HG03280 (cell line): ENCODE data around the gene ITPR2.

ENCODE experiments used
- ATAC-seq: cut with Tn5 transposase; IDR thresholded peaks from one replicate; pipeline ENCODE4 v1.9.1; 2021; ENCODE audit warnings: mild to moderate bottlenecking, moderate library complexity; ENCODE audit not compliant: unreplicated experiment

ITPR2 gene

DNA sequence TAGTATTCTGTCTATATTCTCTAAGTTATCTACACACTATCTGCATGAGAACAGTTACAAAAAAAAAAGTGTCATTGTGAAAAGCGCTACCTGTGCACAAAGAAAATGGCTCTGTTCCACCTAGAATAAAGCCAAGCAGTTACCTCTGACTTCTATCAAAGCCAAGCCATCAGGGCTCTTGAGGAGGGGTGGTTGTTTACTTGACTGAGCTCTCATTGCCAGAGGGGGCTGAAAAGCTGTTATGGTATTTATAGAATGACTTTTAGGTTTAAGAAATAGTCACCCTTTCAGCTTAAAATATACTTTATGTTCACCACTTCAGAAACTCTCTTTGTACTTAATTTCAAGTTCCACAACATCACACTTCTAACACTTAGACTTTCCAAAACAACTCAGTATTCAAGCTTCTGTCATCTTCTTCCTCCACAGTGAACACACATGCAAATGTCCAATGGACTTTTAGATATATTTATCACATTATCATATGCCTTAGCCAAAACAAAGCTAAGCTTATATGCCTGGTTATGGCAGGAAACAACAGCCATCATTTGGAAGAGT, 7.5 kb downstream of the ITPR2 start:
- ATAC-seq, result no peak

- no peak for ATAC-seq
These were observed 9.6 kb downstream of the ITPR2 start for GRCh38 chr12:26823390-26823789.

- ATAC-seq, result no peak
These were observed 11.0 kb downstream of the ITPR2 start for GRCh38 chr12:26822026-26822425.

DNA sequence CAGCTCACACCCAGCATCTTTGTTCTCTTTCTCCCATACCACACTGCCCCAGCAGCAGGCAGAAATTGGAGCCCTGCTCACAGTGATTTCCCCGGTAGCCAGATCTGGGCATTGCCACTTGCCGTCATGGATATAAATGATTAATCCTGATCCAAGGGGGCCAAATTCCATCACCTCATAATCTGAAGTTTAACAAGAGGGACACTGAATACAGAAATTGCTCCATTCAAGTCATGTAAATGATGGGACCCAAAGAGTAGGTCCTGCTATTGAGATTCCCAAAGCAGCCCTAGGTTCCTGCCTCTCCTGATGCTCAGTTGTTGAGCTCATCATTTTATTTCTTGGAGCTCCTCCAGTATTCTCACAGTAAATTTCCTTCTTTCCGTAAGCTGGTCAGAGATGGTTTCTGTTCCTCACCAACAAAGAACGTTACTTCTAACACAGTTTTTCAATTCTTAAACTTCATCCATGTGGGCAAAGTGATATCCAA, 11.7 kb downstream of the ITPR2 start:
- no peak for ATAC-seq

GRCh38 chr12:26818636-26819035, 14.4 kb downstream of the ITPR2 start:
- no peak for ATAC-seq

DNA sequence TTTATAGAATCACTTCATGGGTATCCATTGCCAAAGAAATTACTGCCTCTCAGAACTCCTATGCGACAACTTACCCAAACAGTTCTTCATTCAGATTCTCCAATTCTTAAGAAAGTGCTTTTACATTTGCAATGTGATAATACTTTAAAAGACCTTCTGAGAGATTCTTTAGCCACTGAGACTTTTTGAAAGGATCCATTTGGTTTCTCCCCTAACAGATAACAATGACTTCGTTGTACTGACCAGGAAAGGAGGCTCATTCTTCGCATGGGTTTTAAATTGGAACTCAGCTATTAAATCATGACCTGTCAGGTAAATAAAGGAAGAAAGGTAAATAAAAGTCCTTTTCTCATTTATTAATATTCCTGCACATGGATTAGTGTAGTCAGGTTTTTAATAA, 14.8 kb downstream of the ITPR2 start:
- no peak for ATAC-seq

GRCh38 chr12:26817183-26817591, 15.8 kb downstream of the ITPR2 start:
- peak; percentile 87 for ATAC-seq

DNA sequence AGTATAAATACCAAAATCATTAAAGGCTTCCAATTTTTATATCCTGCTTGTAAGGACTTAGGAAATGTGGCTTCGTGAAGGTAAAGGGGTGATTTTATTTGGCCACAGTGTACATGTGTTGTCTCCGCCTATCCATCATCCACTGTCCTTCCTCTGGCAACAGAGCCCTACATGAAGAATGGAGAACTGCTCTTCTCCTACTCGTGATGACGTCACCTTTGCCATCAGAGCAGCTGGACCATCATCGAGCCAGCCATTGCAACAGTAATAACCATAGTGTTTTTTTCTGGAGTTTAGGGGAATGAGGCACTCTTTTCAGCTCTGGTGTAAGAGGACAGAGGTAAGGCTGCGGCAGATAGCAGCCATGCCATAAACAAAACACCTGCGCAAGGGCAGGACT, 19.2 kb downstream of the ITPR2 start:
- ATAC-seq, result no peak

GRCh38 chr12:26810330-26810729, 22.7 kb downstream of the ITPR2 start:
- ATAC-seq, result no peak

DNA sequence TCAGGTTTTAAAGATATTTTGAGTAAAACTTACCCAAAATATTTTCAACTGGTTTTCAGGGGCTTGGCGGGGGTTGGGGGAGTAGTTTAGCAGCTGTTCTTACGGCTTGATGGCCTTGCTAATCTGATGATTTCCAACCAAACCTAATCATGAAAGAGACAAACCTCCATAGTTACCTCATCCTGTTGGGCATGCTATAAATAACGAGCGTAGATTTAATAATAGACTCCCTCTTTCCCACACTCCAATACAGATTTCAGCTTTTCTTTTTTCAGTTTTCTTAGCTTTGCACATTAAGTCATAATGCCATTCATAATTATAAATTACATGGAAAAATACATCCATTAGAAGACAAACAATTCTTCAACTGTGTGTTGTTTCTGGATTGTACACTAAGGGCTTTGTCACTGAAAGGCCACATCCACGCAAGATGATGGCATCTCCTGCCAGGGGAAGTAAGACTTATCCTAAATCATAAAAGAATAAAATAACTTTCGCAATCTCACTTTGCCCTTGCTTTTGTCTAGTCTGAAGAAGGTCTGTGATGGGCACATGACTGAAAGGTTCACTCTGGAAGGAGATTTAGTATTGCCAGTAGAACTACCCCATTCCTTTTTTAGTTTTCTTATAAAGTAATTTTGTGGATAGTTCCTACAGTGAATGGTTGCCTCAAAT, 23.2 kb downstream of the ITPR2 start:
- no peak for ATAC-seq

DNA sequence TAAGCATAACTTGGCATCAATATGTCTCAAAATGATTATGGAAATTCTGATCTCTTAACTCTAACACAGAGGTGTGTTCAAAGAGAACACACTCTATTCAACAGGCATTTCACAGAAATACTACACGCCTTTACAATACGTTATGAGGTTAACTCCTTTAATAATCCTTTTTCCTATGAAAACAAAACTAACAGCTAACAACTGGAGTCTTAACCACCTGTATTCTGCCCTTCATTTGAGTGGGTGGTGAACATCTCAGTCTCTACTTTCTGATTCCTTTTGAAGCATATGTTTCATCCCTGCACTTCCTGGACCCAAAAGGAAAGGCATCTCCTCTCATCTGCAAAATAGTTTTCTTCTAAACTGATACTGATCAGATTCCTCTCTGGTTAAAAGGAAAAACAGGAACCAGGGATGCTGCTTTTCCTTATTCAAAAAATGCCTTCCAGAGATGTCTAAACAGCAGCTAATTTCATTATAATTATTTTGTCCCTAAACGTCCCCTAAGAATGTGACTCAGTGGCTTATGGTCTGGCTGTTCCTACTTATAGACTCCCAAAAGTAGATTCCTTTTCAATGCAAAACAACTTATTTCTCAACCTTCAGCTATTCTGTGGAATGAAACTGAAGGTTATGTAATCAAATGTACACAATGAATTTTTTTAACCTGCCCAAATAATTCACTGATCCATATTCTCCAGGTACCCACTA, 24.1 kb downstream of the ITPR2 start:
- ATAC-seq, result no peak

DNA sequence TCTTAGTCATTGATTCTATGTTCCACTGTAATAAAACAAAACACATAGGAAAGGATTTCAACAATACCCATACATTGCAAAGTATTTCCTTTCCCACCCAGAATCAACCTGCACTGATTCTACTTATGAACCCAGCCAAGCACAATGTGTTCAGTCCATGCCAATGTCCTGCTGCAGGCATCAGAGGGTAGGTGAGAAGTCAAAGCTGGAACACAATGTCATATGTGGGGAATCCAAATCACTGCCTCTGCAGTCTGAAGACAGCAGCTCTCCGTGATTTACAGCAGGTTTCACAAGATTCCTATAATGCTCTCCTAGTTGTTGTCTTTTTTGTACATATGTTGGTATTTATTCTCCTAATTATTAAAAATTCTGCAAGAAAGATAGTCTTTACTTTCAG, 25.7 kb downstream of the ITPR2 start:
- no peak for ATAC-seq

- no peak for ATAC-seq
These were observed 26.4 kb downstream of the ITPR2 start for GRCh38 chr12:26806556-26806955.

GRCh38 chr12:26805401-26805971, 27.5 kb downstream of the ITPR2 start:
- ATAC-seq, result no peak

GRCh38 chr12:26803552-26803951, 29.4 kb downstream of the ITPR2 start:
- ATAC-seq, result no peak

DNA sequence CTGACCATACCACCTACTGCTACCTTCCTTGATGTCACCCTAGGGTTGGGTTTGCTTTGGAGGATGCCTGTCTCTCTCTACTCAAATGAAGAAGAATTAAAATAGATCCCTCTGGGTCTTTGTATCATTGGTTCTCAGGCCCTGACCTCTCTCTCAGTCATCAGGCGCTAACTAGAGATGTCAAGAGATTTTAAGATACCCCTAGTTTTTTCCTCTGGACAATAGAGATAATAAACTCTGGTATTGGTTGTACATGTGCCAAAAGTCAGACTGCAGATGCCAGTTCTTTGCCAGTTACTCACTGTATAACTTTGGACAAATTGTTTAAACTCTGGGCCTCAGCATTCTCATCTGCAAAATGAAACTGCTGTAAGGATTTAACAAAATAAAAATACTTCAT, 31.5 kb downstream of the ITPR2 start:
- ATAC-seq, result no peak

DNA sequence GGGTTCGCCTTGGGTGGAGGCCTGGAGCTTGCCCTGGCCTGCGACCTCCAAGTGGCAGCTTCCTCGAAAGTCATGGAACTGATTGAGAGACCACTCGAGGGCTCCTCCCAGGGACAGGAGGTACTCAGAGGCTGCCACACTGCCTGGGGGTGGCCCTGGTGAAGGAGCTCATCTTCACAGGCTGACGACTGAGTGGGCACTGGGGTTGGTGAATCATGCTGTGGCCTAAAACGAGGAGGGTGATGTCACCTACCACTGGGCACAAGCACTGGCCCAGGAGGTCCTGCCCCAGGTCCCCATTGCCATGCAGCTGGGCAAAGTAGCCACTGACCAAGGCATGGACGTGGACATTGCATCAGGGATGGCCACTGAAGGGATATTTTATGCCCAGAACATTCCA, 32.1 kb downstream of the ITPR2 start:
- ATAC-seq, result no peak

DNA sequence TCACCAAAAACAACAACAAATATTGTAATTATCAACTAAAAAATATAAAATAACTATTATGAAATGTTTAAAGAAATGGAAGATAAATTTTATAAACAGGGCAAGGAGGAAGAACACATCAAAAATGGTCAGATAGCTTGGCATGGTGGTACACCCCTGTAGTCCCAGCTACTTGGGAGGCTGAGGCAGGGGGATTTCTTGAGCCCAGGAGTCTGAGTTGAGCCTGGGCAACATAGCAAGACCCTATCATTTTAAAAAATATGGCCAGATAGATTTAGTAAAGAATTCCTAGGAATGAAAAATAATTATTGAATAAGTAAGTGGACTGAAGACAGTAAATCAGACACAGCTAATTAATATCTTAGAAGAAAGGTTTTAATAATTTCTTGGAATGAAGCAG, 32.6 kb downstream of the ITPR2 start:
- ATAC-seq, result no peak

DNA sequence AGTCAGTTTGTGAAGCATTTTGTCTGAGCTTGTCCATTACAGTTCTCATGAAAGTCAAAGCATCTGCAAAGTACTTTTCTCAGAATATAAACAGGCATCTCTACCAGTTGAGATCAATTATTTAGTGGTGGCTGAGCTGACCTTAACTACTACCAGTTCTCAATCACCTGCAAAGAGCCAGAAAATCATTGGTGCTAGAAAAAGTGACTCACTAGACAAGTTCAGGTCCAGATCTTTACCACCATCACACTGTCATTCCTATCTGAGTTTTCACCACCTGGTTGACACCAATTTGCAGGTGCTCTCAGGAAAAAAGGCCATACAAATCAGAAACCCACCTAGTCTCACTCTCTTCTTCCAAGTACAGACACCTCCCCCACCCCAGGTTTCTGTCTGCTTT, 33.3 kb downstream of the ITPR2 start:
- ATAC-seq, result no peak

DNA sequence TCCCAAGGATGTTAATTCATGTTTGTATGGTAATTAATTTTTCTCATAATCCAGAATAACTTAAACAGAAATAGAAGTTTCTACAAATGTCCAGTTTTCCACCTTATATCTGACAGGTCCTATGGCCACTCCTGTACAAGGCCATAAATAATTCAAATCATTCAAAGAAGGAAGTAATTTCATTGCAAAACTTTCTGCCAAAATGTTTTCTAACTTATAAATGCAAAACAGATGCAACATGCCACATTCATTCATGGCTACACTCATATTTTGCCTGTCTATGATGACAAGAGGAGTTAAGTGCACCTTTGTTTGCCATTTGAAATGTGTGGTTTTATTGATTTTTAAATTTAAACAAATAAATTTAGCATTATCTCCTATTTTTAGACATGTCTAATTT, 34.4 kb downstream of the ITPR2 start:
- ATAC-seq, result no peak

DNA sequence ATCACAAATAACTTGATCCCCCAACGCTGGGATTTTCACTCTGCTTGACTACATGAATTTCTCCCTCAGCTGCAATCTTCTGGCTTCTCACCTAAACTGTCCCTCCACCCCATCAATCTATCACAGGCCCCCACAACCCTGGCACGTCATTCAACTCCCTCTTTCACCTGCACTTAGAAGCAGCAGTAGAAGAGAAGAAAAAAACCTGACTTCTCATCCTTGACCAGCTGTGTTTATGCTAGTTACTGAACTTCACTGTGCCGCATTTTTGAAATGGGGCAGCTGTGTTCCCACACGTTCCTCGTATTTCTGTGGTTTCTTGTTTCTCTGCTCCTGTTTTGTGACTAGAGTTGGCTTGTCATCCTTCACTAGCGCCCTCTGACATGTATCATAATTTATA, 35.0 kb downstream of the ITPR2 start:
- no peak for ATAC-seq

DNA sequence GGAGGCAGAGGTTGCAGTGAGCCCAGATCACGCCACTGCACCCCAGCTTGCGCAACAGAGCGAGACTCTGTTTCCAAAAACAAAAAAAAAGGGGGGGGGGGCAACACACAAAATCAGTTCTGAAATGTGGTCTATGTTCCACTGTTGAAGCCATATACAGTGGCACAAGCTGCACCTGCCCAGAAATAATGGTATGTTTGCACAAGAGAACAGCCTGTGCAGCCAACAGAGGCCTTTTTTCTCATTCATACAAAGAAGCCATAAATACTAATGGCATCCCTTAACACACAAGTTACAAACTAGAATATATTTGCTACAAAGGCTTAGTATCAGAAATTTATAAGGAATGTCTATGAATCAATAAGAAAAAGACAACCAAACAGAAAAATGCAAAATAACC, 37.1 kb downstream of the ITPR2 start:
- ATAC-seq, result no peak
